A549 (cell line): Measurements from ENCODE around the gene PIH1D1. TPM values are rescaled to one million over a fixed set of nuclear protein-coding genes. Genes with fewer than 3 reads are reported as not detected.

Experiments used
- ATAC-seq, 2 experiments: fragments of 200-7000 bp in 1 of 2; fragments of >200 bp in 1 of 2; cut with Nextera tagmentation in 1 of 2; cut with Tn5 transposase in 1 of 2; 3 replicates each; pipeline versions ENCODE4 v1.8.0 to v1.9.1; 2018 to 2020; ENCODE audit warnings: mild to moderate bottlenecking in 1 of 2, moderate library complexity in 1 of 2
- CTCF ChIA-PET: fragments of 300-600 bp; sonication (Branson Sonifier 250); formaldehyde crosslinking; extraction: SDS; loops from one replicate; lab custom pipeline; 2021; ENCODE audit warnings: antibody characterized with exemption, inconsistent platforms; lab: Yijun Ruan, JAX
- POLR2A ChIA-PET: fragments of 350-600 bp; formaldehyde crosslinking; extraction: SDS; loops from one replicate; lab custom pipeline; 2021; ENCODE audit warnings: antibody characterized with exemption, inconsistent platforms; lab: Yijun Ruan, JAX
- DNase-seq, 2 experiments: peaks; one replicate each; pipeline versions ENCODE4 v3.0.0 to v3.0.0-alpha.2; 2011 to 2016; ENCODE audit warnings: low read depth in 1 of 2, low spot score in 1 of 2
- FAIRE-seq: peaks from 2 replicates; lab custom pipeline; 2011; peaks lifted over from hg19 to GRCh38; lab: Jason Lieb, UNC
- H3K27ac ChIP-seq, 2 experiments: fragments of >200 bp; sonication (Bioruptor Twin); formaldehyde crosslinking; 3 replicates each; pipeline ENCODE4 v1.5.1; 2016 to 2017
- H3K4me1 ChIP-seq: fragments of >200 bp; sonication (Bioruptor Twin); formaldehyde crosslinking; 3 replicates; pipeline ENCODE4 v1.6.1; 2016
- H3K4me2 ChIP-seq: fragments of >200 bp; sonication (Bioruptor Twin); formaldehyde crosslinking; 3 replicates; pipeline ENCODE4 v1.6.1; 2016
- H3K4me3 ChIP-seq: fragments of >200 bp; sonication (Bioruptor Twin); formaldehyde crosslinking; 3 replicates; pipeline ENCODE4 v1.5.1; 2016
- H3K9me3 ChIP-seq: fragments of >200 bp; sonication (Bioruptor Twin); formaldehyde crosslinking; 3 replicates; pipeline ENCODE4 v1.6.1; 2016
- BCL3 ChIP-seq: fragments of >200 bp; sonication (Bioruptor Twin); formaldehyde crosslinking; IDR thresholded peaks from 3 replicates; pipeline ENCODE4 v1.6.1; 2016
- CBX2 ChIP-seq: fragments of 200-600 bp; sonication (generic); IDR thresholded peaks from 2 replicates; pipeline ENCODE4 v1.6.1; 2016; ENCODE audit warnings: low read depth, mild to moderate bottlenecking, borderline replicate concordance
- CBX8 ChIP-seq: fragments of 200-600 bp; sonication (generic); IDR thresholded peaks from 2 replicates; pipeline ENCODE4 v1.6.1; 2016
- CHD2 ChIP-seq: fragments of 150-350 bp; IDR thresholded peaks from 2 replicates; pipeline ENCODE4 v1.6.1; 2014; ENCODE audit warnings: low read length; ENCODE audit not compliant: partially characterized antibody
- CHD4 ChIP-seq: fragments of 200-600 bp; sonication (generic); IDR thresholded peaks from 2 replicates; pipeline ENCODE4 v1.6.1; 2016; ENCODE audit warnings: antibody characterized with exemption, mild to moderate bottlenecking, borderline replicate concordance
- ELK1 ChIP-seq: fragments of 150-350 bp; IDR thresholded peaks from 2 replicates; pipeline ENCODE4 v1.6.1; 2014; ENCODE audit warnings: low read depth, mild to moderate bottlenecking, low read length
- ESRRA ChIP-seq: fragments of 150-350 bp; IDR thresholded peaks from 2 replicates; pipeline ENCODE4 v1.6.1; 2014; ENCODE audit warnings: mild to moderate bottlenecking, low read length, borderline replicate concordance
- FOSB ChIP-seq: fragments of 250-450 bp; sonication (Bioruptor Pico); IDR thresholded peaks from 2 replicates; pipeline ENCODE4 v1.5.0; 2020; ENCODE audit warnings: mild to moderate bottlenecking, moderate library complexity
- FOXS1 ChIP-seq: fragments of 250-450 bp; sonication (Bioruptor Pico); IDR thresholded peaks from 2 replicates; pipeline ENCODE4 v1.5.0; 2020; ENCODE audit warnings: mild to moderate bottlenecking, moderate library complexity
- GATA3 ChIP-seq: IDR thresholded peaks from 2 replicates; pipeline ENCODE4 v1.6.1; 2012; ENCODE audit warnings: borderline replicate concordance
- HDAC2 ChIP-seq: fragments of 200-600 bp; sonication (generic); IDR thresholded peaks from 2 replicates; pipeline ENCODE4 v1.6.1; 2016
- HEYL ChIP-seq: fragments of 250-450 bp; sonication (Bioruptor Pico); IDR thresholded peaks from 2 replicates; pipeline ENCODE4 v1.8.0; 2021; ENCODE audit warnings: mild to moderate bottlenecking, moderate library complexity
- HMGXB4 ChIP-seq: fragments of 250-450 bp; sonication (Bioruptor Pico); IDR thresholded peaks from 2 replicates; pipeline ENCODE4 v1.5.0; 2021; ENCODE audit warnings: mild to moderate bottlenecking, moderate library complexity, borderline replicate concordance
- HOXA7 ChIP-seq: fragments of 250-450 bp; sonication (Bioruptor Pico); IDR thresholded peaks from 2 replicates; pipeline ENCODE4 v1.5.0; 2020; ENCODE audit warnings: mild to moderate bottlenecking, moderate library complexity
- HOXB5 ChIP-seq: fragments of 250-450 bp; sonication (Bioruptor Pico); IDR thresholded peaks from 2 replicates; pipeline ENCODE4 v1.5.0; 2020; ENCODE audit warnings: mild to moderate bottlenecking, moderate library complexity
- JUN ChIP-seq, 2 experiments: fragments of >200 bp; sonication (Bioruptor Twin); formaldehyde crosslinking; IDR thresholded peaks; 2 replicates in 1 of 2; 3 replicates in 1 of 2; pipeline ENCODE4 v1.6.1; 2016 to 2017
- KDM1A ChIP-seq: fragments of 200-600 bp; sonication (generic); IDR thresholded peaks from 2 replicates; pipeline ENCODE4 v1.6.1; 2016; ENCODE audit warnings: low read depth, mild to moderate bottlenecking
- KDM5A ChIP-seq: fragments of 200-600 bp; sonication (generic); IDR thresholded peaks from 2 replicates; pipeline ENCODE4 v1.6.1; 2016; ENCODE audit warnings: antibody characterized with exemption, mild to moderate bottlenecking
- MAFK ChIP-seq: fragments of 450-650 bp; IDR thresholded peaks from 2 replicates; pipeline ENCODE4 v1.6.1; 2014; ENCODE audit not compliant: partially characterized antibody
- MAZ ChIP-seq: fragments of 150-350 bp; IDR thresholded peaks from 2 replicates; pipeline ENCODE4 v1.6.1; 2014; ENCODE audit warnings: antibody characterized with exemption, low read depth, low read length, borderline replicate concordance
- MYC ChIP-seq: IDR thresholded peaks from 2 replicates; pipeline ENCODE4 v1.6.1; 2012; ENCODE audit warnings: mild to moderate bottlenecking, inconsistent platforms, low read length, improper control_type of control experiment, borderline replicate concordance
- NPAS2 ChIP-seq: fragments of 250-450 bp; sonication (Bioruptor Pico); IDR thresholded peaks from 2 replicates; pipeline ENCODE4 v1.8.0; 2022; ENCODE audit warnings: mild to moderate bottlenecking, moderate library complexity, borderline replicate concordance
- PBX3 ChIP-seq: IDR thresholded peaks from 2 replicates; pipeline ENCODE4 v1.6.1; 2012
- PHF8 ChIP-seq: fragments of 200-600 bp; sonication (generic); IDR thresholded peaks from 2 replicates; pipeline ENCODE4 v1.6.1; 2016; ENCODE audit warnings: low read depth, mild to moderate bottlenecking, antibody characterized with exemption, moderate library complexity, borderline replicate concordance
- POLR2A ChIP-seq: IDR thresholded peaks from 2 replicates; pipeline ENCODE4 v1.6.1; 2012; ENCODE audit warnings: mild to moderate bottlenecking, low read length
- POLR2AphosphoS2 ChIP-seq: conservative IDR thresholded peaks from 2 replicates; pipeline ENCODE4 v1.6.1; 2012; ENCODE audit warnings: low read length, improper control_type of control experiment, inconsistent platforms
- RFX5 ChIP-seq: fragments of 450-650 bp; IDR thresholded peaks from 2 replicates; pipeline ENCODE4 v1.7.1; 2014; ENCODE audit warnings: antibody characterized with exemption, mild to moderate bottlenecking, moderate library complexity
- SREBF2 ChIP-seq: fragments of 450-650 bp; IDR thresholded peaks from 2 replicates; pipeline ENCODE4 v1.6.1; 2014; ENCODE audit warnings: mild to moderate bottlenecking, moderate library complexity
- TP53 ChIP-seq: fragments of 250-450 bp; sonication (Bioruptor Pico); IDR thresholded peaks from 2 replicates; pipeline ENCODE4 v1.5.0; 2021; ENCODE audit warnings: mild to moderate bottlenecking, moderate library complexity
- ZFP36 ChIP-seq: fragments of 450-650 bp; IDR thresholded peaks from 2 replicates; pipeline ENCODE4 v1.6.1; 2014; ENCODE audit warnings: borderline replicate concordance; ENCODE audit not compliant: partially characterized antibody
- WGBS: methylation state at CpG from one replicate; pipeline ENCODE4 v1.1.6; 2017; ENCODE audit errors: missing lambda C conversion rate; 5-methylcytosine and 5-hydroxymethylcytosine counted together
- polyA plus RNA-seq, 4 experiments: library from polyadenylated mRNA; depleted of rRNA in 3 of 4; stranded (reverse); fragments of >200 nt; fragmentation: RNase III in 1 of 4; extraction: RNeasy Plus Mini Kit Qiagen cat#74134 plus additional on column Dnase treatment in 1 of 4; gene quantifications; 2 replicates in 3 of 4; 3 replicates in 1 of 4; pipeline ENCODE4 v1.2.3, GENCODE V29; 2011 to 2017

The PIH1D1 gene
- polyA plus RNA-seq, 2 of the 4 experiments (the other 2 are of a cell fraction) = 89.7 to 114 TPM

- peaks cover 25% of the 10 kb centered on the region for H3K4me1 ChIP-seq
- DNase-seq = no peak
- POLR2A ChIA-PET = interaction anchor here (0.5 to 1.5 kb wide), 22 partner anchors 11 to 304 kb away, joined by 3 to 11 read pairs (median 4); partner anchors contain the start of genes DKKL1, FLT3LG, PRMT1 and RPL13A
- TF ChIP-seq RFX5 (no peak), SREBF2 (no peak), POLR2A (no peak), ZFP36 (no peak), BCL3 (no peak), FOSB (CRISPR knock-in tag) (no peak), MAFK (no peak), HOXA7 (CRISPR knock-in tag) (peak; percentile 64; the same call in 1 of the 2 replicates), NPAS2 (CRISPR knock-in tag) (no peak), TP53 (CRISPR knock-in tag) (peak; percentile 73; the same call in 1 of the 2 replicates), KDM5A (no peak), JUN (IDR thresholded peaks at IDR 0.05) (no peak; a peak in 1 of 5 replicates), POLR2AphosphoS2 (no peak), GATA3 (0 out of 2 replicates have a peak, but pooled peaks have one; percentile 8), FOXS1 (CRISPR knock-in tag) (no peak), HEYL (0 out of 2 replicates have a peak, but pooled peaks have one; percentile 45), PHF8 (peak; percentile 86; the same call in 1 of the 2 replicates), ESRRA (no peak)
- TF ChIP-seq, all 56 proteins: peak for 5
- Histone ChIP-seq H3K9me3 (no peaks in the 10 kb centered on the region), H3K27ac (peak overlapping the region; percentile 93 to 99), H3K4me3 (peak overlapping the region; percentile 90), H3K4me2 (peak overlapping the region; percentile 89)
- CTCF ChIA-PET = interaction anchor here (1.0 to 19.0 kb wide), 6 partner anchors 18 to 117 kb away, joined by 3 to 244 read pairs (median 46); partner anchors contain the start of genes FLT3LG and KASH5
- 38% methylated on average over 10 of the region's 10 CpGs for WGBS
- no peak for FAIRE-seq
- ATAC-seq = peak in 1 of 2 experiments; percentile 21; a peak in 3 of 6 replicates
Measured at GRCh38 chr19:49453757-49454240, 2.2 kb upstream of the PIH1D1 start.

GRCh38 chr19:49453013-49453756, 1.6 kb upstream of the PIH1D1 start, which contains the start of gene ALDH16A1:
Gene ALDH16A1 (plus strand): TSS chr19:49453225. CDS start chr19:49453332, 107 bp downstream.
- Histone ChIP-seq H3K4me2 (peak within 1 kb of the TSS; percentile 89), H3K9me3 (no peaks in the 10 kb centered on the region), H3K27ac (peak within 1 kb of the TSS; percentile 93 to 99), H3K4me3 (peak within 1 kb of the TSS; percentile 90), H3K4me1 (peaks cover 25% of the 10 kb centered on the region)
- ChIA-PET POLR2A (interaction anchor here (0.5 to 1.5 kb wide), 25 partner anchors 10 to 304 kb away, joined by 3 to 11 read pairs (median 4); partner anchors contain the start of genes DKKL1, FLT3LG, NOSIP and PRMT1), CTCF (interaction anchor here (0.5 to 19.0 kb wide), 7 partner anchors 10 to 254 kb away, joined by 3 to 244 read pairs (median 5); partner anchors contain the start of genes FLT3LG and KASH5)
- ATAC-seq (peak; percentile 88 to 92), DNase-seq (peak; percentile 99), FAIRE-seq (no peak)
- WGBS = 2% methylated on average over 38 of the region's 66 CpGs
- TF ChIP-seq MAZ (no peak), HOXB5 (0 out of 2 replicates have a peak, but pooled peaks have one; percentile 13), CBX8 (no peak), CHD2 (peak; percentile 74), HMGXB4 (CRISPR knock-in tag) (no peak), MYC (no peak), HDAC2 (no peak), CBX2 (no peak), BCL3 (peak; percentile 94; the same call in 2 of the 3 replicates), CHD4 (no peak), PBX3 (0 out of 2 replicates have a peak, but pooled peaks have one; percentile 71), ELK1 (no peak), KDM1A (no peak)
